Skin epidermis (tissue), 12 donors: ENCODE results near the gene GANAB.
"Not testable (repeated sequence)": the region's sequence is repeated elsewhere in the genome, so short reads cannot be mapped to it uniquely, and the experiment has no call there.

Source experiments
- H3K27ac ChIP-seq, 21 experiments: fragments of 200-600 bp; sonication (generic) in 11 of 21; one replicate each; pipeline ENCODE4 v1.5.0; 2020; ENCODE audit warnings: mild to moderate bottlenecking in 3 of 21, inconsistent platforms in 2 of 21, moderate library complexity in 2 of 21
- H3K4me3 ChIP-seq, 7 experiments: fragments of 200-600 bp; sonication (generic) in 2 of 7; one replicate each; pipeline ENCODE4 v1.5.0; 2020; ENCODE audit warnings: inconsistent platforms in 2 of 7, mild to moderate bottlenecking in 2 of 7, moderate library complexity in 1 of 7

The GANAB gene

GRCh38 chr11:62644220-62644619 is 2.2 kb downstream of the GANAB start:
- H3K27ac ChIP-seq = peak overlapping the region in 1 of 21 experiments; percentile 41
- no peak overlapping the region for H3K4me3 ChIP-seq

GRCh38 chr11:62632492-62632891 is 13.9 kb downstream of the GANAB start:
- Histone ChIP-seq H3K4me3 (no peak overlapping the region), H3K27ac (no peak overlapping the region)

GRCh38 chr11:62627713-62628112 is 18.7 kb downstream of the GANAB start:
- Histone ChIP-seq H3K4me3 (no peak overlapping the region), H3K27ac (no peak overlapping the region)

GRCh38 chr11:62622476-62623089 is 23.8 kb downstream of the GANAB start:
- H3K4me3 ChIP-seq = peak overlapping the region in 3 of 7 experiments; percentile 61 to 77 (median 75)
- peak overlapping the region in 20 of 21 experiments; percentile 79 to 98 (median 92) for H3K27ac ChIP-seq

GRCh38 chr11:62621567-62622470 is 24.6 kb downstream of the GANAB start, which contains the start of gene B3GAT3:
TSS of gene B3GAT3 (minus strand) at chr11:62621986. CDS start at chr11:62621947, 39 bp downstream.
- H3K4me3 ChIP-seq = peak within 1 kb of the TSS; percentile 49 to 88 (median 75)
- peak within 1 kb of the TSS; percentile 23 to 98 (median 91) for H3K27ac ChIP-seq

GRCh38 chr11:62621027-62621566 is 25.3 kb downstream of the GANAB start:
- H3K27ac ChIP-seq = peak overlapping the region; percentile 23 to 98 (median 91)
- H3K4me3 ChIP-seq = peak overlapping the region; percentile 49 to 88 (median 75)

GRCh38 chr11:62616957-62617356 is 29.5 kb downstream of the GANAB start:
- H3K27ac ChIP-seq, H3K4me3 ChIP-seq: not testable (repeated sequence)

GRCh38 chr11:62615521-62615920 is 30.9 kb downstream of the GANAB start:
- peak overlapping the region in 2 of 21 experiments; percentile 5 to 11 for H3K27ac ChIP-seq

GRCh38 chr11:62614275-62614674 is 32.1 kb downstream of the GANAB start:
- peak overlapping the region in 11 of 21 experiments; percentile 16 to 99 (median 97) for H3K27ac ChIP-seq

More at GRCh38 chr11:62615521-62615920, 30.9 kb downstream of the GANAB start:
- H3K4me3 ChIP-seq = no peak overlapping the region

GRCh38 chr11:62613291-62613778 is 33.1 kb downstream of the GANAB start:
- peak overlapping the region in 6 of 7 experiments; percentile 62 to 87 (median 74) for H3K4me3 ChIP-seq
- H3K27ac ChIP-seq = peak overlapping the region in 20 of 21 experiments; percentile 88 to 99 (median 96)

More at GRCh38 chr11:62614275-62614674, 32.1 kb downstream of the GANAB start:
- no peak overlapping the region for H3K4me3 ChIP-seq

- peak within 1 kb of the TSS; percentile 62 to 87 (median 75) for H3K4me3 ChIP-seq
- peak within 1 kb of the TSS; percentile 88 to 99 (median 96) for H3K27ac ChIP-seq
Observed at GRCh38 chr11:62612366-62613290, 33.8 kb downstream of the GANAB start, which contains the start of the genes EML3 and ROM1. TSS of gene EML3 (minus strand) at chr11:62612775. CDS start at chr11:62612457, 318 bp downstream. TSS of gene ROM1 (plus strand) at chr11:62613257. CDS start at chr11:62613282, 25 bp downstream.

GRCh38 chr11:62611705-62612365 is 34.6 kb downstream of the GANAB start:
- peak overlapping the region; percentile 88 to 99 (median 96) for H3K27ac ChIP-seq
- H3K4me3 ChIP-seq = peak overlapping the region; percentile 62 to 87 (median 75)

- peak overlapping the region; percentile 88 to 99 (median 96) for H3K27ac ChIP-seq
- H3K4me3 ChIP-seq = peak overlapping the region; percentile 62 to 87 (median 75)
Observed at GRCh38 chr11:62610814-62611704, 35.4 kb downstream of the GANAB start.

GRCh38 chr11:62610403-62610802 is 36.0 kb downstream of the GANAB start:
- Histone ChIP-seq H3K4me3 (no peak overlapping the region), H3K27ac (no peak overlapping the region)

- Histone ChIP-seq H3K27ac (no peak overlapping the region), H3K4me3 (no peak overlapping the region)
Observed at GRCh38 chr11:62608776-62609175, 37.6 kb downstream of the GANAB start.

- no peak overlapping the region for H3K27ac ChIP-seq
- no peak overlapping the region for H3K4me3 ChIP-seq
Observed at GRCh38 chr11:62607714-62608113, 38.7 kb downstream of the GANAB start.

- no peak overlapping the region for H3K4me3 ChIP-seq
- no peak overlapping the region for H3K27ac ChIP-seq
Observed at GRCh38 chr11:62605902-62606301, 40.5 kb downstream of the GANAB start.
